ENCODE measurements around the gene CFAP92. TPM values are rescaled to one million over a fixed set of nuclear protein-coding genes. Genes with fewer than 3 reads are reported as not detected.

Gene CFAP92
- total and polyA plus RNA-seq, 7 experiments from 2014 or later = 0.10 to 1.4 (median 0.46) TPM

DNA sequence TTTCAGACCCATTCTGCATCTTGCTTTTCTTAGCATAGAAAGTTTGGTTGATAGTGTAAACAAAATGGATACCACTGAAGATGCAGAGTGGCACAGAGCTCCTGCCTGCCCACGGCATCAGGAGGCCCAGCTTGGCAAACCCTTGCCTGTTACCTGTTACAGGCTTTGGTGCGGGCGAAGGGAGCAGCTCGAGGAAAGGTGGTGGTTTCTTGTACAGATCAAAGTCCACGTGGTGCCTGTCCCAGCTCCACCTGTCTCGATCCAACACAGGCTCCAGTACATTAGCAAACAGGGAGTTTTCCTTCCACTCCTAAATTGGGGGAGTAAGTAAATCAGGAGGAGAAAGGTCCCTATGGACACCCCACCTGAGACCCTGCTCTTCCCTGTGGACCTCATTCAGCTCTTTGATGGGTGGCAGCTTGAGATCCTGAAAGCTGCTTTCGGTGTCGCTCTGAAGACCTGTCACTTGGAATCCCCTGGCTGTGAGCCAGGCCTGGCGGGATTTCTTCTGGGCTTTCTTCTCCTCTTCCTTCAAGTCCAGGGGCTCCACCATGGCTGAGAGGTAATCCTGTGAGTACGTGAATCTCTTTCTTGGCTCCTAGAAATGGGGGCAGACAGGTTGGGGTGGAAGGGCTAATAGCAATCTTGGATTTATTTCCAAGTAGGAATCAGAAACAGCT lies 78.8 kb downstream of the CFAP92 start:
- no peaks in the 10 kb centered on the region for H3K27me3 ChIP-seq (ENCODE audit: control insufficient read depth in 2 of 2, insufficient read depth in 2 of 2, low read length in 2 of 2)
- H3K9me3 ChIP-seq (ENCODE audit: control insufficient read depth in 2 of 3, low read length in 3 of 3) = no peaks in the 10 kb centered on the region
- Mint-ChIP-seq H3K4me3 (no peak overlapping the region), H3K36me3 (peaks cover 0 to 60% (median 36%) of the 10 kb centered on the region in 5 donors), H3K9me3 (peaks cover 0 to 16% (median 0%) of the 10 kb centered on the region in 11 donors), H3K27me3 (no peaks in the 10 kb centered on the region), H3K27ac (peak overlapping the region in 5 of 9 donors; percentile 34 to 81 (median 59)), H3K4me1 (peaks cover 0 to 13% (median 0%) of the 10 kb centered on the region in 7 donors)
- H3K4me1 ChIP-seq (ENCODE audit: control insufficient read depth in 2 of 2, insufficient read depth in 2 of 2, low read length in 2 of 2) = no peaks in the 10 kb centered on the region
- intact Hi-C loops (cut with micrococcal nuclease) = no loop called here
- H3K36me3 ChIP-seq (ENCODE audit: control insufficient read depth in 2 of 3, insufficient read depth in 3 of 3, low read length in 3 of 3) = peaks cover 4 to 66% (median 8%) of the 10 kb centered on the region in 3 experiments
- DNase-seq = no peak
- no peak overlapping the region for H3K4me3 ChIP-seq (ENCODE audit: low read length)
- H3K27ac ChIP-seq (ENCODE audit: low read depth, low read length) = no peak overlapping the region
- no peak for ATAC-seq
- ChIA-PET CTCF (interaction anchor here (1.6 kb wide), 1 partner anchor 35 kb away, joined by 3 read pairs; the partner anchor contains the start of gene ACAD9), POLR2A (interaction anchor here (1.7 kb wide), 1 partner anchor 8 kb away, joined by 6 read pairs; no protein-coding TSS in a partner anchor)

DNA sequence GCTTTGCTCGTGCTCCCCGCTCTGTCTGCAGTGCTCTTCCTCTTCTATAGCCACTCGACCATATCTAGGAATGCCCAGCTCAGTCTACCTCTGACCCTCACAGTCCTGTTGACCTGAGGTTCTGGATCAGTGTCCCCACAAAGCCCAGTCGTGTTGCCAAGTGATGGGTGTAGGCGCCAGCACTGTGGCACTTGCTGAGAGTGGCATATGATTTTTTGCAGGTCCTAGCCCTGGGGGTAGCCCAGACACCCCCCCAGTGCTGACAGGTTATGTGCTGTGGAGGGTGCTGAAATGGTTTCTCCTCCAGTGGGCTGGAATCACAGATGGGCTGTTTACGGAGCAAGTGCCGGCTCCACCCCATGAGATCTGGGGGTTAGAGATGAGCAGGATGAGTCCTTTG lies 82.0 kb downstream of the CFAP92 start:
- intact Hi-C loops (cut with micrococcal nuclease) = no loop called here
- no peak overlapping the region for H3K4me3 Mint-ChIP-seq
- Histone ChIP-seq H3K27me3 (ENCODE audit: control insufficient read depth in 2 of 2, insufficient read depth in 2 of 2, low read length in 2 of 2) (no peaks in the 10 kb centered on the region), H3K4me1 (ENCODE audit: control insufficient read depth in 2 of 2, insufficient read depth in 2 of 2, low read length in 2 of 2) (no peaks in the 10 kb centered on the region), H3K27ac (ENCODE audit: low read depth, low read length) (no peak overlapping the region), H3K4me3 (ENCODE audit: low read length) (no peak overlapping the region), H3K36me3 (ENCODE audit: control insufficient read depth in 2 of 3, insufficient read depth in 3 of 3, low read length in 3 of 3) (peaks cover 4 to 98% (median 15%) of the 10 kb centered on the region in 3 experiments), H3K9me3 (ENCODE audit: control insufficient read depth in 2 of 3, low read length in 3 of 3) (no peaks in the 10 kb centered on the region)
- H3K36me3 Mint-ChIP-seq = peaks cover 0 to 36% (median 10%) of the 10 kb centered on the region in 5 donors
- no peaks in the 10 kb centered on the region for H3K4me1 Mint-ChIP-seq
- ChIA-PET POLR2A (no interaction called here), CTCF (no interaction called here)
- H3K9me3 Mint-ChIP-seq = no peaks in the 10 kb centered on the region
- no peak for DNase-seq
- ATAC-seq = no peak
- no peaks in the 10 kb centered on the region for H3K27me3 Mint-ChIP-seq
- H3K27ac Mint-ChIP-seq = no peak overlapping the region

- Histone ChIP-seq H3K36me3 (ENCODE audit: control insufficient read depth in 2 of 3, insufficient read depth in 3 of 3, low read length in 3 of 3) (peaks cover 9 to 100% (median 21%) of the 10 kb centered on the region in 3 experiments), H3K9me3 (ENCODE audit: control insufficient read depth in 2 of 3, low read length in 3 of 3) (no peaks in the 10 kb centered on the region), H3K4me1 (ENCODE audit: control insufficient read depth in 2 of 2, insufficient read depth in 2 of 2, low read length in 2 of 2) (no peaks in the 10 kb centered on the region), H3K27ac (ENCODE audit: low read depth, low read length) (no peak overlapping the region), H3K27me3 (ENCODE audit: control insufficient read depth in 2 of 2, insufficient read depth in 2 of 2, low read length in 2 of 2) (no peaks in the 10 kb centered on the region), H3K4me3 (ENCODE audit: low read length) (no peak overlapping the region)
- CTCF ChIA-PET = no interaction called here
- Mint-ChIP-seq H3K4me1 (no peaks in the 10 kb centered on the region), H3K36me3 (peaks cover 0 to 46% (median 8%) of the 10 kb centered on the region in 5 donors), H3K9me3 (no peaks in the 10 kb centered on the region), H3K4me3 (no peak overlapping the region), H3K27ac (no peak overlapping the region), H3K27me3 (no peaks in the 10 kb centered on the region)
- POLR2A ChIA-PET = no interaction called here
- no peak for ATAC-seq
- intact Hi-C loops (cut with micrococcal nuclease) = no loop called here
- no peak for DNase-seq
Measured at GRCh38 chr3:128910006-128910405, 83.9 kb downstream of the CFAP92 start.

GRCh38 chr3:128908951-128909350 lies 84.9 kb downstream of the CFAP92 start:
- Histone ChIP-seq H3K4me3 (ENCODE audit: low read length) (no peak overlapping the region), H3K9me3 (ENCODE audit: control insufficient read depth in 2 of 3, low read length in 3 of 3) (no peaks in the 10 kb centered on the region), H3K27me3 (ENCODE audit: control insufficient read depth in 2 of 2, insufficient read depth in 2 of 2, low read length in 2 of 2) (no peaks in the 10 kb centered on the region), H3K36me3 (ENCODE audit: control insufficient read depth in 2 of 3, insufficient read depth in 3 of 3, low read length in 3 of 3) (peaks cover 10 to 100% (median 26%) of the 10 kb centered on the region in 3 experiments), H3K27ac (ENCODE audit: low read depth, low read length) (no peak overlapping the region), H3K4me1 (ENCODE audit: control insufficient read depth in 2 of 2, insufficient read depth in 2 of 2, low read length in 2 of 2) (no peaks in the 10 kb centered on the region)
- no peak for ATAC-seq
- ChIA-PET CTCF (interaction anchor here (0.6 kb wide), 3 partner anchors 16 to 231 kb away, joined by 3 to 4 read pairs (median 3); no protein-coding TSS in a partner anchor), POLR2A (no interaction called here)
- no peak for DNase-seq
- Mint-ChIP-seq H3K9me3 (no peaks in the 10 kb centered on the region), H3K4me3 (no peak overlapping the region), H3K36me3 (peaks cover 5 to 56% (median 16%) of the 10 kb centered on the region in 5 donors), H3K27ac (no peak overlapping the region), H3K4me1 (no peaks in the 10 kb centered on the region), H3K27me3 (no peaks in the 10 kb centered on the region)
- intact Hi-C loops (cut with micrococcal nuclease) = no loop called here

- Histone ChIP-seq H3K36me3 (ENCODE audit: control insufficient read depth in 2 of 3, insufficient read depth in 3 of 3, low read length in 3 of 3) (peaks cover 10 to 100% (median 30%) of the 10 kb centered on the region in 3 experiments), H3K27ac (ENCODE audit: low read depth, low read length) (no peak overlapping the region), H3K4me3 (ENCODE audit: low read length) (no peak overlapping the region), H3K9me3 (ENCODE audit: control insufficient read depth in 2 of 3, low read length in 3 of 3) (no peaks in the 10 kb centered on the region), H3K4me1 (ENCODE audit: control insufficient read depth in 2 of 2, insufficient read depth in 2 of 2, low read length in 2 of 2) (no peaks in the 10 kb centered on the region), H3K27me3 (ENCODE audit: control insufficient read depth in 2 of 2, insufficient read depth in 2 of 2, low read length in 2 of 2) (no peaks in the 10 kb centered on the region)
- POLR2A ChIA-PET = interaction anchor here (0.6 kb wide), 1 partner anchor 195 kb away, joined by 3 read pairs; no protein-coding TSS in a partner anchor
- Mint-ChIP-seq H3K4me1 (no peaks in the 10 kb centered on the region), H3K36me3 (peaks cover 7 to 51% (median 17%) of the 10 kb centered on the region in 5 donors), H3K27ac (no peak overlapping the region), H3K4me3 (no peak overlapping the region), H3K27me3 (no peaks in the 10 kb centered on the region), H3K9me3 (no peaks in the 10 kb centered on the region)
- intact Hi-C loops (cut with micrococcal nuclease) = no loop called here
- CTCF ChIA-PET = no interaction called here
- no peak for DNase-seq
- ATAC-seq = no peak
Measured at GRCh38 chr3:128907706-128908445, 86.0 kb downstream of the CFAP92 start.

GRCh38 chr3:128906804-128907525 lies 86.9 kb downstream of the CFAP92 start:
- H3K27ac Mint-ChIP-seq = peak overlapping the region in 4 of 9 donors; percentile 45 to 65 (median 58)
- intact Hi-C loops (cut with micrococcal nuclease) = no loop called here
- CTCF ChIA-PET = no interaction called here

More at GRCh38 chr3:128906804-128907525, 86.9 kb downstream of the CFAP92 start:
- POLR2A ChIA-PET = interaction anchor here (0.6 kb wide), 1 partner anchor 196 kb away, joined by 3 read pairs; no protein-coding TSS in a partner anchor
- H3K4me3 Mint-ChIP-seq = no peak overlapping the region
- Histone ChIP-seq H3K9me3 (ENCODE audit: control insufficient read depth in 2 of 3, low read length in 3 of 3) (no peaks in the 10 kb centered on the region), H3K27me3 (ENCODE audit: control insufficient read depth in 2 of 2, insufficient read depth in 2 of 2, low read length in 2 of 2) (no peaks in the 10 kb centered on the region), H3K4me1 (ENCODE audit: control insufficient read depth in 2 of 2, insufficient read depth in 2 of 2, low read length in 2 of 2) (no peaks in the 10 kb centered on the region), H3K27ac (ENCODE audit: low read depth, low read length) (no peak overlapping the region), H3K36me3 (ENCODE audit: control insufficient read depth in 2 of 3, insufficient read depth in 3 of 3, low read length in 3 of 3) (peaks cover 10 to 100% (median 29%) of the 10 kb centered on the region in 3 experiments), H3K4me3 (ENCODE audit: low read length) (no peak overlapping the region)
- H3K27me3 Mint-ChIP-seq = no peaks in the 10 kb centered on the region
- DNase-seq (no peak), ATAC-seq (no peak)
- H3K36me3 Mint-ChIP-seq = peaks cover 7 to 49% (median 10%) of the 10 kb centered on the region in 5 donors
- H3K9me3 Mint-ChIP-seq = no peaks in the 10 kb centered on the region
- H3K4me1 Mint-ChIP-seq = no peaks in the 10 kb centered on the region

All from naive thymus-derived CD4-positive, alpha-beta T cell (primary cell).